ENCODE data around the gene RPGRIP1. TPM values are rescaled to one million over a fixed set of nuclear protein-coding genes. Genes with fewer than 3 reads are reported as not detected.

The RPGRIP1 gene
- total RNA-seq, 1 donor: not detected

- DNase-seq (ENCODE audit: low read depth): no peak
- no peak overlapping the region for H3K4me3 ChIP-seq (ENCODE audit: low read depth, low read length)
- no peak for TF ChIP-seq CTCF (IDR thresholded peaks at IDR 0.05; ENCODE audit: insufficient read depth, low read length)
Measured at GRCh38 chr14:21240417-21240816, 39.5 kb upstream of the RPGRIP1 start.

- H3K4me3 ChIP-seq (ENCODE audit: low read depth, low read length): no peak overlapping the region
- peak; percentile 41 for TF ChIP-seq CTCF (IDR thresholded peaks at IDR 0.05; ENCODE audit: insufficient read depth, low read length)
- DNase-seq (ENCODE audit: low read depth): peak; percentile 60
Measured at GRCh38 chr14:21241218-21241819, 38.6 kb upstream of the RPGRIP1 start.

- no peak for DNase-seq (ENCODE audit: low read depth)
- no peak for TF ChIP-seq CTCF (IDR thresholded peaks at IDR 0.05; ENCODE audit: insufficient read depth, low read length)
- H3K4me3 ChIP-seq (ENCODE audit: low read depth, low read length): no peak overlapping the region
Measured at GRCh38 chr14:21244544-21244943, 35.3 kb upstream of the RPGRIP1 start.

- no peak for DNase-seq (ENCODE audit: low read depth)
Measured at GRCh38 chr14:21245813-21246212, 34.1 kb upstream of the RPGRIP1 start.

GRCh38 chr14:21248338-21248737 lies 31.5 kb upstream of the RPGRIP1 start:
- no peak for TF ChIP-seq CTCF (IDR thresholded peaks at IDR 0.05; ENCODE audit: insufficient read depth, low read length)
- H3K4me3 ChIP-seq (ENCODE audit: low read depth, low read length): no peak overlapping the region
- DNase-seq (ENCODE audit: low read depth): no peak

More at GRCh38 chr14:21245813-21246212, 34.1 kb upstream of the RPGRIP1 start:
- H3K4me3 ChIP-seq (ENCODE audit: low read depth, low read length): no peak overlapping the region
- no peak for TF ChIP-seq CTCF (IDR thresholded peaks at IDR 0.05; ENCODE audit: insufficient read depth, low read length)

GRCh38 chr14:21248739-21249411 lies 31.0 kb upstream of the RPGRIP1 start:
- no peak for TF ChIP-seq CTCF (IDR thresholded peaks at IDR 0.05; ENCODE audit: insufficient read depth, low read length)
- H3K4me3 ChIP-seq (ENCODE audit: low read depth, low read length): no peak overlapping the region
- DNase-seq (ENCODE audit: low read depth): no peak

All from fibroblast of the aortic adventitia (primary cell).